Epithelial cell of proximal tubule (primary cell): ENCODE measurements around the gene TTL. TPM values are rescaled to one million over a fixed set of nuclear protein-coding genes. Genes with fewer than 3 reads are reported as not detected.

Source experiments
- DNase-seq: peaks from one replicate; pipeline ENCODE4 v3.0.0-alpha.2; 2011; ENCODE audit warnings: low read depth
- H3K4me3 ChIP-seq: 2 replicates; pipeline ENCODE4 v1.5.1; 2011; ENCODE audit warnings: low read depth, mild to moderate bottlenecking, low read length
- total RNA-seq: library from RNA; depleted of rRNA; stranded (reverse); fragments of >200 nt; gene quantifications from 2 replicates; pipeline ENCODE4 v1.2.3, GENCODE V29; 2015
- TF ChIP-seq, protein P1 (sequence below): conservative IDR thresholded peaks from 2 replicates; pipeline ENCODE4 v1.5.1; 2012; ENCODE audit warnings: low read depth, mild to moderate bottlenecking, low read length

Gene TTL
- total RNA-seq, 1 donor from 2014 or later: 42.3 TPM

DNA sequence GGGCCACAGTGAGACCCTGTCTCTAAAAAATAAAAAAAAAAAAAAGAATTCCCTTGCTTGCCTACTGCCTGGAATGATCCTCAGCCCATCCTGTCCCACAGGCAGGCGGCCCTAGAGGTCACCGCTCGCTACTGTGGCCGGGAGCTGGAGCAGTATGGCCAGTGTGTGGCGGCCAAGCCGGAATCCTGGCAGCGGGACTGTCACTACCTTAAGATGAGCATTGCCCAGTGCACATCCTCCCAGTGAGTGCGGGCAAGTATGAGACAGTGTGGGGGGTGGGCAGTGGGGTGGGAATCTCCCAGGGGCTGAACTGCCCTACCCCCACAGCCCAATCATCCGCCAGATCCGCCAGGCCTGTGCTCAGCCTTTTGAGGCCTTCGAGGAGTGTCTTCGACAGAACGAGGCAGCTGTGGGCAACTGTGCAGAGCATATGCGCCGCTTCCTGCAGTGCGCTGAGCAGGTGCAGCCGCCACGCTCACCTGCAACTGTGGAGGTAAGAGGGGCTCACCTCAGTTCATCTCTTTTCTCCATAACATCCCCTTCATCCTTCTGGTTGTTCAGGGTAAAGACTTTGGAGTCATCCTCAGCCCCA lies 104.0 kb downstream of the TTL start:
- DNase-seq: no peak
- no peak overlapping the region for H3K4me3 ChIP-seq
- TF ChIP-seq, protein P1, sequence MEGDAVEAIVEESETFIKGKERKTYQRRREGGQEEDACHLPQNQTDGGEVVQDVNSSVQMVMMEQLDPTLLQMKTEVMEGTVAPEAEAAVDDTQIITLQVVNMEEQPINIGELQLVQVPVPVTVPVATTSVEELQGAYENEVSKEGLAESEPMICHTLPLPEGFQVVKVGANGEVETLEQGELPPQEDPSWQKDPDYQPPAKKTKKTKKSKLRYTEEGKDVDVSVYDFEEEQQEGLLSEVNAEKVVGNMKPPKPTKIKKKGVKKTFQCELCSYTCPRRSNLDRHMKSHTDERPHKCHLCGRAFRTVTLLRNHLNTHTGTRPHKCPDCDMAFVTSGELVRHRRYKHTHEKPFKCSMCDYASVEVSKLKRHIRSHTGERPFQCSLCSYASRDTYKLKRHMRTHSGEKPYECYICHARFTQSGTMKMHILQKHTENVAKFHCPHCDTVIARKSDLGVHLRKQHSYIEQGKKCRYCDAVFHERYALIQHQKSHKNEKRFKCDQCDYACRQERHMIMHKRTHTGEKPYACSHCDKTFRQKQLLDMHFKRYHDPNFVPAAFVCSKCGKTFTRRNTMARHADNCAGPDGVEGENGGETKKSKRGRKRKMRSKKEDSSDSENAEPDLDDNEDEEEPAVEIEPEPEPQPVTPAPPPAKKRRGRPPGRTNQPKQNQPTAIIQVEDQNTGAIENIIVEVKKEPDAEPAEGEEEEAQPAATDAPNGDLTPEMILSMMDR: no peak

DNA sequence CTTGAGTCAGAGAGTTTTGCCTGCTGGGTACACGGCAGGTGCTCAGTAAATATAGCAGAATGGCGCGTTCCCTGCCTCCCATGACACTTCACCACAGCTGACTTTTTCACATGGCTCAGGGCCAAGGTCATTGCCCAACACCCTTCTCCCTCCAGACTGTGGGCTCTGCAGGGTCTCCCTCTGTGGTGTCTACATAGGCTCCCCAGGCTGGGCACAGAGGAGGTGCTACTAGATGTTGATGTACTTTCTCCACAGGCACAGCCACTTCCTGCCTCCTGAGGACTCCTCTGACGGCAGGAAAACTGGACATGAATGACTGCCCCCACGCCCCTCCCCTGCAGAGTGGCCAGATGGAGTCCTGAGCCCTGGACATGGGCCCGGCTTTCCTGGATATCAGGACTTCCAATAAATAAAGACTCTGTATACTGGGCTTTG lies 106.7 kb downstream of the TTL start:
- no peak for DNase-seq
- TF ChIP-seq, protein P1: no peak
- no peak overlapping the region for H3K4me3 ChIP-seq

Other genes starting within 250 kb of the TTL start
- gene ZC3H8, start 227.1 kb upstream of the TTL start, total RNA-seq: 3.7 and 4.5 TPM in 2 replicates
- gene ZC3H6, start 206.6 kb upstream of the TTL start, total RNA-seq: 0.94 and 6.7 TPM in 2 replicates
- gene RGPD8, start 48.5 kb upstream of the TTL start, total RNA-seq: 2.4 and 4.3 TPM in 2 replicates
- 9.7 and 26.3 TPM in 2 replicates for gene POLR1B, start 60.3 kb downstream of the TTL start, total RNA-seq
- gene CHCHD5, start 102.5 kb downstream of the TTL start, total RNA-seq: 30.4 and 42.3 TPM in 2 replicates
- 60.1 and 89.7 TPM in 2 replicates for gene SLC20A1, start 163.8 kb downstream of the TTL start, total RNA-seq
- gene NT5DC4, start 238.9 kb downstream of the TTL start, total RNA-seq: not detected in 2 replicates